SK-N-SH treated with all-trans-retinoic acid at 6 μM for 48 hours (cell line): ENCODE data around the gene SMAD6.

Experiments
- CSDC2 ChIP-seq: fragments of 250-450 bp; sonication (Bioruptor Pico); IDR thresholded peaks from 2 replicates; pipeline ENCODE4 v1.5.0; 2020; ENCODE audit warnings: mild to moderate bottlenecking, moderate library complexity
- ESRRG ChIP-seq: fragments of 250-450 bp; sonication (Bioruptor Pico); IDR thresholded peaks from 2 replicates; pipeline ENCODE4 v1.6.1; 2021; ENCODE audit warnings: mild to moderate bottlenecking
- ISL1 ChIP-seq: fragments of 250-450 bp; sonication (Bioruptor Pico); IDR thresholded peaks from 2 replicates; pipeline ENCODE4 v2.1.2; 2022; ENCODE audit warnings: mild to moderate bottlenecking, moderate library complexity
- OSR1 ChIP-seq: fragments of 250-450 bp; sonication (Bioruptor Pico); IDR thresholded peaks from 2 replicates; pipeline ENCODE4 v1.8.0; 2022; ENCODE audit warnings: moderate library complexity, mild to moderate bottlenecking, inconsistent platforms
- SNAI2 ChIP-seq: fragments of 250-450 bp; sonication (Bioruptor Pico); IDR thresholded peaks from 2 replicates; pipeline ENCODE4 v1.5.0; 2020; ENCODE audit warnings: mild to moderate bottlenecking, moderate library complexity
- TOX ChIP-seq: fragments of 250-450 bp; sonication (Bioruptor Pico); IDR thresholded peaks from 2 replicates; pipeline ENCODE4 v1.8.0; 2021; ENCODE audit warnings: mild to moderate bottlenecking, moderate library complexity, borderline replicate concordance
- ZC3H10 ChIP-seq: fragments of 250-450 bp; sonication (Bioruptor Pico); IDR thresholded peaks from 2 replicates; pipeline ENCODE4 v1.5.1; 2021; ENCODE audit warnings: mild to moderate bottlenecking, moderate library complexity
- ZFP3 ChIP-seq: fragments of 250-450 bp; sonication (Bioruptor Pico); IDR thresholded peaks from 2 replicates; pipeline ENCODE4 v1.5.0; 2020; ENCODE audit warnings: mild to moderate bottlenecking, moderate library complexity
- ZFP30 ChIP-seq: fragments of 450-650 bp; formaldehyde crosslinking; IDR thresholded peaks from 2 replicates; pipeline ENCODE4 v1.5.0; 2022; ENCODE audit warnings: mild to moderate bottlenecking, moderate library complexity
- ZNF565 ChIP-seq: fragments of 450-650 bp; formaldehyde crosslinking; conservative IDR thresholded peaks from 2 replicates; pipeline ENCODE4 v1.5.0; 2020; ENCODE audit warnings: low read depth, mild to moderate bottlenecking, moderate library complexity
- TF ChIP-seq, protein P1 (sequence below): fragments of 250-450 bp; sonication (Bioruptor Pico); IDR thresholded peaks from 2 replicates; pipeline ENCODE4 v1.8.0; 2020; ENCODE audit warnings: mild to moderate bottlenecking, moderate library complexity, borderline replicate concordance
- TF ChIP-seq, protein P2 (sequence below): fragments of 250-450 bp; sonication (Bioruptor Pico); IDR thresholded peaks from 2 replicates; pipeline ENCODE4 v1.8.0; 2021; ENCODE audit warnings: low read depth, mild to moderate bottlenecking, moderate library complexity, borderline replicate concordance
- TF ChIP-seq, protein P3 (sequence below): fragments of 250-450 bp; sonication (Bioruptor Pico); IDR thresholded peaks from 2 replicates; pipeline ENCODE4 v1.5.1; 2021; ENCODE audit warnings: mild to moderate bottlenecking, moderate library complexity
- TF ChIP-seq, protein P4 (sequence below): fragments of 250-450 bp; sonication (Bioruptor Pico); IDR thresholded peaks from 2 replicates; pipeline ENCODE4 v1.5.0; 2020; ENCODE audit warnings: mild to moderate bottlenecking, moderate library complexity

DNA sequence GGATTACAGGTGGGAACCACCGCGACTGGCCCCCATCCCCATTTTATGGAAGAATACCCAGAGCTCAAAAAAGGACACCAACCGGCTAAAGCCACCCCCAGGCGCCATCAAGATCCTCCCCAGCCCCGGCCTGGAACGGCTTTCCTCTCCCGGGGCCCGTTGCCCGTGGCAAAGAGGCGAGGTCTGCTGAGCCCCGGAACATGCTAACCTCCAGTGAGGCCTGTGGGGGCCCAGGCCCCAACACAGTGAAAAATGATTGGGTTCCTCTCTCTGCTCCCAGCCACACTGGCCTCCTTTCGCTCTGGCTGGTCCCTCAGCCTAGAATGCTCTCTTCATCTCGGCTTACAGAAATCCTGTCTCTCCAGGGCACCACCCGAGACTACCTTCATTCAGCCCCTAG lies 46.5 kb upstream of the SMAD6 start:
- TF ChIP-seq, protein P1, sequence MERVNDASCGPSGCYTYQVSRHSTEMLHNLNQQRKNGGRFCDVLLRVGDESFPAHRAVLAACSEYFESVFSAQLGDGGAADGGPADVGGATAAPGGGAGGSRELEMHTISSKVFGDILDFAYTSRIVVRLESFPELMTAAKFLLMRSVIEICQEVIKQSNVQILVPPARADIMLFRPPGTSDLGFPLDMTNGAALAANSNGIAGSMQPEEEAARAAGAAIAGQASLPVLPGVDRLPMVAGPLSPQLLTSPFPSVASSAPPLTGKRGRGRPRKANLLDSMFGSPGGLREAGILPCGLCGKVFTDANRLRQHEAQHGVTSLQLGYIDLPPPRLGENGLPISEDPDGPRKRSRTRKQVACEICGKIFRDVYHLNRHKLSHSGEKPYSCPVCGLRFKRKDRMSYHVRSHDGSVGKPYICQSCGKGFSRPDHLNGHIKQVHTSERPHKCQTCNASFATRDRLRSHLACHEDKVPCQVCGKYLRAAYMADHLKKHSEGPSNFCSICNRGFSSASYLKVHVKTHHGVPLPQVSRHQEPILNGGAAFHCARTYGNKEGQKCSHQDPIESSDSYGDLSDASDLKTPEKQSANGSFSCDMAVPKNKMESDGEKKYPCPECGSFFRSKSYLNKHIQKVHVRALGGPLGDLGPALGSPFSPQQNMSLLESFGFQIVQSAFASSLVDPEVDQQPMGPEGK (CRISPR knock-in tag): no peak
- TF ChIP-seq SNAI2 (CRISPR knock-in tag): no peak
- TF ChIP-seq, protein P2, sequence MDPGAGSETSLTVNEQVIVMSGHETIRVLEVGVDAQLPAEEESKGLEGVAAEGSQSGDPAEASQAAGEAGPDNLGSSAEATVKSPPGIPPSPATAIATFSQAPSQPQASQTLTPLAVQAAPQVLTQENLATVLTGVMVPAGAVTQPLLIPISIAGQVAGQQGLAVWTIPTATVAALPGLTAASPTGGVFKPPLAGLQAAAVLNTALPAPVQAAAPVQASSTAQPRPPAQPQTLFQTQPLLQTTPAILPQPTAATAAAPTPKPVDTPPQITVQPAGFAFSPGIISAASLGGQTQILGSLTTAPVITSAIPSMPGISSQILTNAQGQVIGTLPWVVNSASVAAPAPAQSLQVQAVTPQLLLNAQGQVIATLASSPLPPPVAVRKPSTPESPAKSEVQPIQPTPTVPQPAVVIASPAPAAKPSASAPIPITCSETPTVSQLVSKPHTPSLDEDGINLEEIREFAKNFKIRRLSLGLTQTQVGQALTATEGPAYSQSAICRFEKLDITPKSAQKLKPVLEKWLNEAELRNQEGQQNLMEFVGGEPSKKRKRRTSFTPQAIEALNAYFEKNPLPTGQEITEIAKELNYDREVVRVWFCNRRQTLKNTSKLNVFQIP (CRISPR knock-in tag): no peak
- TF ChIP-seq ZFP30 (CRISPR knock-in tag): no peak
- TF ChIP-seq ISL1 (CRISPR knock-in tag): no peak
- TF ChIP-seq TOX: no peak
- no peak for TF ChIP-seq ESRRG
- TF ChIP-seq ZNF565 (CRISPR knock-in tag): no peak
- TF ChIP-seq OSR1 (CRISPR knock-in tag): no peak
- TF ChIP-seq, protein P3, sequence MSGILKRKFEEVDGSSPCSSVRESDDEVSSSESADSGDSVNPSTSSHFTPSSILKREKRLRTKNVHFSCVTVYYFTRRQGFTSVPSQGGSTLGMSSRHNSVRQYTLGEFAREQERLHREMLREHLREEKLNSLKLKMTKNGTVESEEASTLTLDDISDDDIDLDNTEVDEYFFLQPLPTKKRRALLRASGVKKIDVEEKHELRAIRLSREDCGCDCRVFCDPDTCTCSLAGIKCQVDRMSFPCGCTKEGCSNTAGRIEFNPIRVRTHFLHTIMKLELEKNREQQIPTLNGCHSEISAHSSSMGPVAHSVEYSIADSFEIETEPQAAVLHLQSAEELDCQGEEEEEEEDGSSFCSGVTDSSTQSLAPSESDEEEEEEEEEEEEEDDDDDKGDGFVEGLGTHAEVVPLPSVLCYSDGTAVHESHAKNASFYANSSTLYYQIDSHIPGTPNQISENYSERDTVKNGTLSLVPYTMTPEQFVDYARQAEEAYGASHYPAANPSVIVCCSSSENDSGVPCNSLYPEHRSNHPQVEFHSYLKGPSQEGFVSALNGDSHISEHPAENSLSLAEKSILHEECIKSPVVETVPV (CRISPR knock-in tag): no peak
- no peak for TF ChIP-seq CSDC2 (CRISPR knock-in tag)
- no peak for TF ChIP-seq ZC3H10
- TF ChIP-seq, protein P4, sequence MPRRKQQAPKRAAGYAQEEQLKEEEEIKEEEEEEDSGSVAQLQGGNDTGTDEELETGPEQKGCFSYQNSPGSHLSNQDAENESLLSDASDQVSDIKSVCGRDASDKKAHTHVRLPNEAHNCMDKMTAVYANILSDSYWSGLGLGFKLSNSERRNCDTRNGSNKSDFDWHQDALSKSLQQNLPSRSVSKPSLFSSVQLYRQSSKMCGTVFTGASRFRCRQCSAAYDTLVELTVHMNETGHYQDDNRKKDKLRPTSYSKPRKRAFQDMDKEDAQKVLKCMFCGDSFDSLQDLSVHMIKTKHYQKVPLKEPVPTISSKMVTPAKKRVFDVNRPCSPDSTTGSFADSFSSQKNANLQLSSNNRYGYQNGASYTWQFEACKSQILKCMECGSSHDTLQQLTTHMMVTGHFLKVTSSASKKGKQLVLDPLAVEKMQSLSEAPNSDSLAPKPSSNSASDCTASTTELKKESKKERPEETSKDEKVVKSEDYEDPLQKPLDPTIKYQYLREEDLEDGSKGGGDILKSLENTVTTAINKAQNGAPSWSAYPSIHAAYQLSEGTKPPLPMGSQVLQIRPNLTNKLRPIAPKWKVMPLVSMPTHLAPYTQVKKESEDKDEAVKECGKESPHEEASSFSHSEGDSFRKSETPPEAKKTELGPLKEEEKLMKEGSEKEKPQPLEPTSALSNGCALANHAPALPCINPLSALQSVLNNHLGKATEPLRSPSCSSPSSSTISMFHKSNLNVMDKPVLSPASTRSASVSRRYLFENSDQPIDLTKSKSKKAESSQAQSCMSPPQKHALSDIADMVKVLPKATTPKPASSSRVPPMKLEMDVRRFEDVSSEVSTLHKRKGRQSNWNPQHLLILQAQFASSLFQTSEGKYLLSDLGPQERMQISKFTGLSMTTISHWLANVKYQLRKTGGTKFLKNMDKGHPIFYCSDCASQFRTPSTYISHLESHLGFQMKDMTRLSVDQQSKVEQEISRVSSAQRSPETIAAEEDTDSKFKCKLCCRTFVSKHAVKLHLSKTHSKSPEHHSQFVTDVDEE (CRISPR knock-in tag): no peak
- TF ChIP-seq ZFP3 (CRISPR knock-in tag): no peak
